ENCODE data around the gene GJC2.

Gene GJC2

DNA sequence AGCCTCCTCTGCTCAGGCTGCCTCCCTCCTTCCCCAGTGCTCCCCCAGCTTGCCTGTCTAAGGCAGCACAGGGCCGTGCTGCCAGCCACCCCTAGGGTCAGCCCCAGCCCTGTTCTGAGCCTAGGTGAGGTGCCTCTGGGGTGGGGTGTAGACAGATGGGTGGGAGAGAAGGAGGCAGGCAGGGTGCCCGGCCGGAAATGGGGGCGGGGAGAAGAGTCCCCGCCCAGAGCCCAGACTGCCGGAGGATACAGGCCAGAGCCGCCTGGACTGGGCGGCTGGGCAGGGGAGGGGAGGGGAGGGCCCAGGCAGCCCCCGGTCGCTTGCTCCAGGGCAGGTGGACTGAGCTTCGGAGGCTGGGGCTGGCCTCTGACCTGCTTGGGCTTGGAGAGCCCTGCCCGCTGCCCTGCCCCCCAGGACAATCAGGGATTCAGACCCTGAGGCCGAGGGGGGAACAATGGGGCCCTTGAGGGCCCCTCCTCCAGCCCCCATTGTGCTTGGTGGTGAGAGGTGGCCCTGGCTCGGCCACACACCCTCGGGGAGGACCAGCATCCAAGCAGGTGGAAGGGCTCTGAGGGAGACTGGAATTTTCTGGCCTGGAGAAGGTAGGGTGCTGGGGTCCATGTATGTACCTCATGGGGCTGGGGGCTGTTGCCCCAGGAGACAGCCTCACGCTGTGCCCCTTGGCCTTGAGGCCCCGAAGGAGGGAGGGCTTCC is at the start of gene GJC2:
Gene GJC2 (plus strand): TSS at position 525 of the 714 bp plus-strand sequence. CDS start 7,829 bp downstream, outside the sequence.
- FAIRE-seq (no peak), DNase-seq (ENCODE audit: insufficient read length, low spot score) (no peak)
- TF ChIP-seq, protein P1, sequence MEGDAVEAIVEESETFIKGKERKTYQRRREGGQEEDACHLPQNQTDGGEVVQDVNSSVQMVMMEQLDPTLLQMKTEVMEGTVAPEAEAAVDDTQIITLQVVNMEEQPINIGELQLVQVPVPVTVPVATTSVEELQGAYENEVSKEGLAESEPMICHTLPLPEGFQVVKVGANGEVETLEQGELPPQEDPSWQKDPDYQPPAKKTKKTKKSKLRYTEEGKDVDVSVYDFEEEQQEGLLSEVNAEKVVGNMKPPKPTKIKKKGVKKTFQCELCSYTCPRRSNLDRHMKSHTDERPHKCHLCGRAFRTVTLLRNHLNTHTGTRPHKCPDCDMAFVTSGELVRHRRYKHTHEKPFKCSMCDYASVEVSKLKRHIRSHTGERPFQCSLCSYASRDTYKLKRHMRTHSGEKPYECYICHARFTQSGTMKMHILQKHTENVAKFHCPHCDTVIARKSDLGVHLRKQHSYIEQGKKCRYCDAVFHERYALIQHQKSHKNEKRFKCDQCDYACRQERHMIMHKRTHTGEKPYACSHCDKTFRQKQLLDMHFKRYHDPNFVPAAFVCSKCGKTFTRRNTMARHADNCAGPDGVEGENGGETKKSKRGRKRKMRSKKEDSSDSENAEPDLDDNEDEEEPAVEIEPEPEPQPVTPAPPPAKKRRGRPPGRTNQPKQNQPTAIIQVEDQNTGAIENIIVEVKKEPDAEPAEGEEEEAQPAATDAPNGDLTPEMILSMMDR (IDR thresholded peaks at IDR 0.05; ENCODE audit: insufficient read depth, missing control alignments), result no peak

DNA sequence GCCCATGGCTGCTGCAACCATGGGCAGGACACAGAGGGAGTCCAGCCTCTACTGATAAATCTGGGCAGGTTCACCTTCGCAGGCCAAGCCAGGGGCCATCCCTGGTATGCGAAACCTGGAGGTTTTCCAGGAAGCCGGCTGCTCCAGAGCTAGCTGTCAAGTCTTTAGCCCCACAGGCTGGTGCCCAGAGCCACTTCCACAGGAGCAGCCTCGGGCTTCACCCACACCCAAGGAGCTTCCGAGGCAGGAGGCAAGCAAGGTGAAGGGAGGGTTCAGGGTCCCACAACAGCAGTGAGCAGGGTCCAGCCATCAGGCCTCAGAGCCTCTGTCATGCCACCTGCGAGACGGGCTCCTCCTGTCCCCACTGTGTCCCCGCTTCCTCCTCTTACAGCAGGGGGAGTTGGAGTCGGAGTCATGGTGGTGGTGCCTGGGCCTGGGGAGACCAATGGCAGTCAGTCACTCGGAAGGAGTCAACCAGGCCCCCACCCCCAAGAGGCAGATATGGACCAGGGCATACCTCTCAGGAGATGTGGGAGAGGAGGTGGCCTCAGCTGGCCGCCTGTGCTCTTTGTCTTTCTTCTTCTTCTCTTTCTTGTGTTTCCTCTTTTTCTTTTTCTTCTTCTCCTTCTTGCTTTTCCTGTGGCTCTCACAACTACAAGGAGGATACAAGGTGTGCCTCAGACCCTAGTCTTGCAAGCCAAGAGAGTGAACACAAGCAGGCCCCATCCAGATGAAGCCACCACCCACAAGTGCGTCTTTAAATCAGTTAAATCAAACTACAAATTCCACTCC is 48.7 kb upstream of the GJC2 start:
- TF ChIP-seq, protein P1 (IDR thresholded peaks at IDR 0.05; ENCODE audit: insufficient read depth, missing control alignments), result no peak
- DNase-seq (ENCODE audit: insufficient read length, low spot score) (peak; percentile 21), FAIRE-seq (no peak)

DNA sequence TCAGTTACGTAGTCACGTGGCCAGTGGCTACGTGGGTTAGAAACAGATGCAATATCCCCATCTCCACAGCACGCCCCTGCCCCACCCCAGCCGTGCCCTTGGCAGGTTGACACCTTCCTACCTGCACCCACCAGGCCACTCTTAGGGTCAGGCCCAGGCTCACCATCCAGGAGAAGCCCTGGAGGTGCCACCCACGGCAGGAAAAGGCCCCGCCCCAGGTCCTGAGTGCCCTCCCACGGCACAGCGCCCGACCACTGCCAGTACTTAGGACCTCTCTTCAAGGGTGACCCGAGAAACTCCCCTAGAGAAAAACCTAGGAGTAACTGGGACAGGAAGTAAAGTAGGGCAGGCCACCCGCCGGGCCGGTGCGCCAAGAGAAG is 48.1 kb upstream of the GJC2 start:
- DNase-seq (ENCODE audit: insufficient read length, low spot score), result peak; percentile 38
- TF ChIP-seq, protein P1 (IDR thresholded peaks at IDR 0.05; ENCODE audit: insufficient read depth, missing control alignments), result no peak
- FAIRE-seq, result no peak

DNA sequence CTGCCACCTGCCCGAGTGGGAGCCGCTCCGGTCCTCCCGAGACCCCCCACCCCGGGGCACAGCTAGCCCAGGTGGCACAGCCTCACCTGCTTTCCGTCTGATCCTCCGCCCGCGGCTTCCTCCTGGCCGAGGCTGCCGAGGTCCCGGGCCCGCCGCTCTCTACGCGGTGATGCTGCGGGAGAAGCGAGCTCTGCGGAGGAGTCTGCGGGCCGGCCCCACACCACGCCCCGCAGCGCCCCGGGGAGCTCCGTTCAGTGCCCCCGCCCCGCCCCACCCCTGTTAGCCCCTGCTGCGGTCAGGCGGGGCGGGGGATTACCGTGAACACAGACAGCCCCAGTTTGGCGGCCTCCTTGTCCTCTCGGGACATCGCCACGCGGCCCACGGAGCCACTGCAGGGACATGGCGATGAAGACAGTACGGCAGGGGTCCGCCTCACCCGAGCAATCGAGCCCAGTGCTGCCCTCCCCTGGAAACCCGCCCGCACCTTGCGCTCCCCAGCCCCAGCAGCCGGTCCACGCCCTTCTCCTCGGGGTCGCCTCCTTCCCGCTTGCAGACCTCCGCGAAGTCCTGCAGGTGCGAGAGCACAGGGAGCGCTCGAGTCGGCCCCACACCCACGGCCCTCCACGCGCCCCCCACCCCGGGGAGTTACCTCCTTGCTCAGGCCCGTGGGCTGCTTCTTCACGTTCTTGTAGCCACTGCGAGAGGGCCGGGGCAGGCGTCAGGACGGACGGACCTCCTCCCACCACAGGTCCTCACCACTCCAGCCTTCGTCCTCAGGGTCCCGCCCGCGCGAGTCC is 47.5 kb upstream of the GJC2 start:
- TF ChIP-seq, protein P1 (IDR thresholded peaks at IDR 0.05; ENCODE audit: insufficient read depth, missing control alignments), result peak; percentile 9
- peak; percentile 59 for DNase-seq (ENCODE audit: insufficient read length, low spot score)
- FAIRE-seq, result no peak

DNA sequence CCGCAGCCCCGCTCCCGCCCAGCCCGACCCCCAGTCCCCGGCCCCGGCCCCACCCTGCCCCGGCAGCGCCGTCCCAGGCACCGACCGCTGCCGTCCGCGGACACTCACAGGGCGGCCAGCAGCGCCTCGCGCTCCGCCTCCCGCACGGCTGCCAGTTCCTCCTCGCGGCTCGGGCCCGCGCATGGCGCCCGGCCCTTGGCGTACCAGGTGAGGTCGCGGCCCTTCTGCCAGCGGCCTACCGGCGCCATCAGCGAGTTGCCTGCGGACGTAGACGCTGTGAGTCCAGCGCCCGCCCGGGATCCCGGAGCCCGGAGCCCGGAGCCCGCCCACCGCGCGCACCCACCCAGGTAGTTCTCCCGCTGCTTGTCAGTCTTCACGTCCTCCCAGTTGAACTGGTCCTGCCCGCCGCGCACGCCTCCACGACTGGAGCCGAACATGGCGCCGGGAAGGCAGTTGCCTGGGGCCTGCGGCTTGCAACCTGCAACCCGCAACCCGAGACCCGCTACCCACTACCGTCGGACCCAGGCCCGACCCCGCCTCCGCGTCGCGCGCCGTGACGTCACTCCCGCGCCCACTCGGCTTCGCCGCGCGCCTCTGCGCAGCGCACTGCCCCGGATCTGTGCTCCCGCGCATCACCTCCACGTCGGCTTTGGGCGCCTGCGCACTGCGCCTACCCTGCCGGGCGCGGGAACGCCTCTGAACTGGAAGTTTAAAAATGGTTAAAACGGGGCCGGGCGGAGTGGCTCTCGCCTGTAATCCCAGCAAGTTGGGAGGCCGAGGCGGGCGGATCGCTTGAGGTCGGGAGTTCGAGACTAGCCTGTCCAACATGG is 46.7 kb upstream of the GJC2 start, which contains the start of gene C1orf35:
Gene C1orf35 (minus strand): TSS at position 535 of the 830 bp plus-strand sequence. CDS start 98 bp downstream, at position 437.
- DNase-seq (ENCODE audit: insufficient read length, low spot score) (peak; percentile 100), FAIRE-seq (no peak)
- TF ChIP-seq, protein P1 (IDR thresholded peaks at IDR 0.05; ENCODE audit: insufficient read depth, missing control alignments), result no peak

DNA sequence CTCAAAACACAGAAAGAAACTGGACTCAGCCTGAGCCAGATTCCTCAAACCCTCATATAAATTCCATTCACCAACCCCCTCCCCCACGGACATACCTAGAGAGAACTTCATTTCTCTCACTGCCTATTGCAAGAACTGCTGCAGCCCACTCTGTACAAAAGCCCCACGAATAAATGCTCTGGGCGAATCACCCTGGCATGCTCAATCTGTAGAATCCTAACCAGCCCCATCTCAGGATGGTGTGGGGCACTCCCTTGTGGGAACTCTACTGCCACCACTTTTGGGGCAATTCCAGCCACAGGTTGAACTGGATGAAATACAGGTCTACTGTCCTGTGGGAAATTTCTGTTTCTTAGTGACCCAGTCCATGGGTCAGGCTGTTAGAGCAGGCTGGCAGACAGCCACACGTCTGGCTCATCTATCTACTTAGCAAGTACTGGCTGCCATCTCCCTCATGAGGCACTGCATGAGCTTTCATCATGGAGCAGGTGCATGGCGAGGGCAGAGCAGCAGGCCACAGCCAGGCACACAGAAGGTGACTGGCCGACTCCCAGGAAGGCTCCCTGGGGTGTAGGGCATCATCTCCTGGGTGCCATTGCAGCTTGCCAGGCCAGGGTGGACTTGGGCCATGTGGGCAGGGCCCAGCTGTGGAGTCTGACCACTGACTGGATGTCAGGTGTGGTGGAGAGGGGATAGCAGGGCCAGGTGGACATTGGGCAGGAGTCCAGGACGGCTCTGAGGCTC is 45.0 kb upstream of the GJC2 start:
- FAIRE-seq (no peak), DNase-seq (ENCODE audit: insufficient read length, low spot score) (peak; percentile 18)
- TF ChIP-seq, protein P1 (IDR thresholded peaks at IDR 0.05; ENCODE audit: insufficient read depth, missing control alignments), result no peak

All from D721Med (cell line).